AG10803 (cell line): ENCODE data around the gene IRF7.

Experiments used
- DNase-seq: peaks from one replicate; pipeline ENCODE4 v3.0.0; 2010; ENCODE audit warnings: low read depth
- H3K4me3 ChIP-seq: 2 replicates; pipeline ENCODE4 v1.5.1; 2011; ENCODE audit warnings: mild to moderate bottlenecking, low read length, control low read depth
- CTCF ChIP-seq: conservative IDR thresholded peaks from 2 replicates; pipeline ENCODE4 v1.5.1; 2011; ENCODE audit warnings: mild to moderate bottlenecking, low read length, control low read depth, inconsistent platforms

The IRF7 gene

GRCh38 chr11:639332-639955 lies 23.7 kb upstream of the IRF7 start:
- no peak overlapping the region for H3K4me3 ChIP-seq
- no peak for TF ChIP-seq CTCF
- DNase-seq = no peak

GRCh38 chr11:638631-639331 lies 23.0 kb upstream of the IRF7 start:
- DNase-seq = no peak
- no peak for TF ChIP-seq CTCF
- no peak overlapping the region for H3K4me3 ChIP-seq

- H3K4me3 ChIP-seq = no peak overlapping the region; the same call in 1 of the 2 replicates
- no peak for TF ChIP-seq CTCF
These were observed 22.1 kb upstream of the IRF7 start for GRCh38 chr11:637593-638521.

GRCh38 chr11:637333-637592 lies 21.5 kb upstream of the IRF7 start:
- DNase-seq = no peak
- no peak for TF ChIP-seq CTCF

More at GRCh38 chr11:637593-638521, 22.1 kb upstream of the IRF7 start:
- no peak for DNase-seq

GRCh38 chr11:636511-637332 lies 21.0 kb upstream of the IRF7 start, which contains the start of gene DRD4:
TSS of gene DRD4 (plus strand) at chr11:637269. CDS start at chr11:637305, 36 bp downstream.
- DNase-seq = peak; percentile 33
- no peak within 1 kb of the TSS; the same call in 1 of the 2 replicates for H3K4me3 ChIP-seq
- no peak for TF ChIP-seq CTCF

More at GRCh38 chr11:637333-637592, 21.5 kb upstream of the IRF7 start:
- no peak overlapping the region; the same call in 1 of the 2 replicates for H3K4me3 ChIP-seq

- TF ChIP-seq CTCF = no peak
- DNase-seq = no peak
- no peak overlapping the region for H3K4me3 ChIP-seq
These were observed 20.3 kb upstream of the IRF7 start for GRCh38 chr11:635945-636510.
